OCI-M2 (cell line): ENCODE data around the gene CHMP2A.
"Not testable (repeated sequence)": the region's sequence is repeated elsewhere in the genome, so short reads cannot be mapped to it uniquely, and the experiment has no call there.

Experiments used
- DNase-seq: peaks from one replicate; lab custom pipeline; 2025; ENCODE audit not compliant: unreplicated experiment; lab: John Stamatoyannopoulos, UW

CHMP2A gene

GRCh38 chr19:58513694-58514563, 41.0 kb downstream of the CHMP2A start:
- no peak for DNase-seq

GRCh38 chr19:58513213-58513693, 41.7 kb downstream of the CHMP2A start:
- no peak for DNase-seq

DNA sequence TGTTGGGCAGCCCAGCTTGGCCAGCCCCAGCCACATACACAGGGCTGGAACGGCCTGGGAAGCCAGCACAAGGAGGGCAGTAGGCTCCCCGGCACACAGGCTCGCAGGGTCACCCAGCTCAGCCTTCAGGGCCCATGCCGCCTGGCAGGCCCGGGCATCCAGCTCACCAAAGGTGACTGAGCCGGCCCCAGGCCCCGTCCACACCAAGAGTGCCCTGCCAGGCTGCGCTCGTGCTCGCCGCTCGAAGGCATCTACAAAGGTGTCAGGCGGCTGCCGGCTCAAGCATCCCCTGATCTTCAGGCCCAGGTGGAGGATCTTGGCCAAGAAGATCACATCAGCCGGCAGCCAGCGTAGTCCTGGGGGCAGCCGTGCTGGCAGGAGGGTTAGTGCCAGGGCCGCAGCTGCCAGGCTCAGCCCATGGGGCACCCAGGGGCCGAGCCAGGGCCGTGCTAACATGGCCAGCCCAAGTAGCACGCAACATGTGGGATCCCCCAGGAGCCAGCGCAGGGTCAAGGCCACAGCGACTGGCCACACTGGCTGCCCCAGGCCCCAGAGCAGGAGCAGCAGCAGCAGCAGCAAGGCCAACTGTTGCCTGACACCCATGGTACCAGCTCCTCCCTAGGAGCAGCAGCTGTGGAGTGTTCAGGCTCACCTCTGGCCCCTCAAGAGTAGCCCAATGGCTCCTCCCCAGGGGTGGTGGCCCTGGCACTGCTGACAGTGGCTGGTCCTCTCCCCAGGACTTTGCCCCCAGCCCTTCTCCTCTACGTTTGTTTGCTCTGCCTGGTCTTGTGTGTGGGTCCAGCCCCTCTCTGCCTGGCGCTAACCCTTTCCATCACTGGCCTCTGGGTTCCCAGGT, 43.3 kb downstream of the CHMP2A start, which contains the start of gene SLC27A5:
Gene SLC27A5 (minus strand): TSS at position 640 of the 856 bp plus-strand sequence. CDS start 37 bp downstream, at position 603.
- no peak for DNase-seq

DNA sequence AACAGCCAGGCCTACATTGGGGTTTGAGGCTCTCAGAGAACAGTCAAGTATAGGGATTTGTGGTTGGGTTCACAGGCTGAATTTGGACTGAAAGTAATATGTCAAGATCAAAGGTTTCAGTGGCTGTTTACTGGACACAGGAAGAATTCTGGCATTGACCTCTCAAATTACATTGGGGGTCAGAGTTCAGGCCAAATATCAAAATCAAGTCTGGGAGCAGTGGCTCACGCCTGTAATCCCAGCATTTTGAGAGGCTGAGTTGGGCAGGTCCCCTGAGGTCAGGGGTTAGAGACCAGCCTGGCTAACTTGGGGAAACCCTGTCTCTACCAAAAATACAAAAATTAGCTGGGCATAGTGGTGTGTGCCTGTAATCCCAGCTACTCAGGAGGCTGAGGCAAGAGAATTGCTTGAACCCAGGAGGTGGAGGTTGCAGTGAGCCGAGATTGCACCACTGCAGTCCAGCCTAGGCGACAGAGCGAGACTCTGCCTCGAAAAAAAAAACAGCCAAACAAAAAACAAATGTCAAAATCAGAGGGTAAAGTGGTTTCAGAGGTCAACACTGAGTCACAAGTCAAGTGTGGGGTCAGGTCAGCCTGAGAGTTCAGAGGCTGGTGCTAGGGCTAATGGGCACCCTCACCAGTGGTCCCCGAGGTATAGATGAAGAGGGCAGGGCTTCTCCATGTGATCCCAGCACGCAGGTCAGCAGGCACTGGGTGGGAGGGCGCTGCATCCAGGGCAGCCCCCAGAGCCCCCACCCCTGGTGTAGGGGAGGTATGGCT, 44.6 kb downstream of the CHMP2A start:
- no peak for DNase-seq

DNA sequence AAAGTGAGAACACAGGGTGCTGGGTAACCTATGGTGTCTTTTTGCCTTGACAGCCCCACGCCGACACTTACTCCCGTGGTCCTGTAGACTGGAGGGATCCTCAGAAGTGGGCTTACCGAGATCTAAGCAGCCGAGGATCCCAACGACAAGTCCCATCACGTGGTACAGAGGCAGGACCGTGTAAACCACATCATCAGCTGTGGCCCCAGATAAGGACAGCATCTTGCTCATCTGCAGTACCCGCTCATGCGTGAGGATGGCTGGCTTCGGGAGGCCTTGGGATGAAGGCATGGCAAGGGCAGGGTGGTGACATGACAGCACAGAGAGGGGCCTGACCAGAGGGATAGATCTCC, 45.2 kb downstream of the CHMP2A start:
- peak; percentile 74 for DNase-seq

DNA sequence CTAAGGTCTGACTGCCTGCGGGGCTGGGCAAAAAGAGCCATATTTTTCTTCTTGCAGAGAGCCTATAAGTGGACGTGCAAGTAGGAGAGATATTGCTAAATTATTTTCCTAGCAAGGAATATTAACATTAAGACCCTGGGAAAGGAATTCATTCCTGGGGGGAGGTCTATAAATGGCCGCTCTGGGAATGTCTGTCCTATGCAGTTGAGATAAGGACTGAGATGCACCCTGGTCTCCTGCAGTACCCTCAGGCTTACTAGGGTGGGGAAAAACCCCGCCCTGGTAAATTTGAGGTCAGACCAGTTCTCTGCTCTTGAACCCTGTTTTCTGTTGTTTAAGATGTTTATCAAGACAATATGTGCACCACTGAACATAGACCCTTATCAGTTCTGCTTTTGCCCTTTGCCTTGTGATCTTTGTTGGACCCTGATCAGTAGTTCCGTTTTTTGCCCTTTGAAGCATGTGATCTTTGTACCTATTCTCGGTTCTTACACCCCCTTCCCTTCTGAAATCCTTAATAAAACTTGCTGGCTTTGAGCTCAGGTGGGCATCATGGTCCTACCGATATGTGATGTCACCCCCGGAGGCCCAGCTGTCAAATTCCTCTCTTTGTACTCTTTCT, 47.2 kb downstream of the CHMP2A start:
- not testable (repeated sequence) for DNase-seq
